Measurements from ENCODE around the gene CXCL14.
A peak's percentile ranks its signal among the peaks of the same experiment; 100 is the strongest.
"Not testable (repeated sequence)": the region's sequence is repeated elsewhere in the genome, so short reads cannot be mapped to it uniquely, and the experiment has no call there.

The CXCL14 gene

GRCh38 chr5:135541807-135542502 lies 36.8 kb downstream of the CXCL14 start:
- DNase-seq = no peak

GRCh38 chr5:135539430-135540005 lies 39.3 kb downstream of the CXCL14 start:
- no peak for DNase-seq

GRCh38 chr5:135538261-135538660 lies 40.5 kb downstream of the CXCL14 start:
- DNase-seq = no peak

- DNase-seq = no peak
Measured at GRCh38 chr5:135537745-135538144, 41.0 kb downstream of the CXCL14 start.

GRCh38 chr5:135537271-135537670 lies 41.5 kb downstream of the CXCL14 start:
- DNase-seq = no peak

GRCh38 chr5:135535820-135536801 lies 42.7 kb downstream of the CXCL14 start, which contains the start of gene NEUROG1:
Gene NEUROG1, minus strand, starts transcription at chr5:135535964. Its CDS starts 274 bp downstream, at chr5:135535690.
- DNase-seq = peak; percentile 66

- no peak for DNase-seq
Measured at GRCh38 chr5:135535420-135535819, 43.4 kb downstream of the CXCL14 start.

GRCh38 chr5:135534609-135535419 lies 44.0 kb downstream of the CXCL14 start:
- peak; percentile 68 for DNase-seq

GRCh38 chr5:135533794-135534193 lies 45.0 kb downstream of the CXCL14 start:
- DNase-seq = no peak

- DNase-seq = no peak
Measured at GRCh38 chr5:135533334-135533733, 45.5 kb downstream of the CXCL14 start.

- not testable (repeated sequence) for DNase-seq
Measured at GRCh38 chr5:135529576-135529975, 49.2 kb downstream of the CXCL14 start.

GRCh38 chr5:135526924-135527323 lies 51.9 kb downstream of the CXCL14 start:
- DNase-seq = no peak

- DNase-seq = no peak
Measured at GRCh38 chr5:135521964-135522363, 56.8 kb downstream of the CXCL14 start.
